Measurements from ENCODE around the gene NLRC4.

DNA sequence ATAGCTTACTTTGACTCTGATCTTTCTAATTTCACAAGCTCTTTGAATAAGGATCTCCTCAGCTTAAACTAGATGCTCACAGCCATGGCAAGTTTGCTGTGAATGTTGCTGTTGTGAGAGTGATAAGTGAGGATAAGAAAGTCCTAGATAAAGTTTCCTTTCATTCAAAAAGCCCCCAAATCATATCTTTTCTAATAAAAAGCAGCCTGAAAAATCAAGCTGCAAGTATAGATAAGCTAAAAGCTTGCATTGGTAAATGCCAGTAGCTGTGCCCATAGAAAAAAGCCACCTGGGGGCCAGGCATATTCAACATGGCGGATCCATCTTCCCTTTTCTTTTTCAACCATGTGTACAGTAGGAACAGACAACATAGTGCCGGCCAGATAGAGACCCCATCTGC lies 4.3 kb downstream of the NLRC4 start:
- TF ChIP-seq, protein P1, sequence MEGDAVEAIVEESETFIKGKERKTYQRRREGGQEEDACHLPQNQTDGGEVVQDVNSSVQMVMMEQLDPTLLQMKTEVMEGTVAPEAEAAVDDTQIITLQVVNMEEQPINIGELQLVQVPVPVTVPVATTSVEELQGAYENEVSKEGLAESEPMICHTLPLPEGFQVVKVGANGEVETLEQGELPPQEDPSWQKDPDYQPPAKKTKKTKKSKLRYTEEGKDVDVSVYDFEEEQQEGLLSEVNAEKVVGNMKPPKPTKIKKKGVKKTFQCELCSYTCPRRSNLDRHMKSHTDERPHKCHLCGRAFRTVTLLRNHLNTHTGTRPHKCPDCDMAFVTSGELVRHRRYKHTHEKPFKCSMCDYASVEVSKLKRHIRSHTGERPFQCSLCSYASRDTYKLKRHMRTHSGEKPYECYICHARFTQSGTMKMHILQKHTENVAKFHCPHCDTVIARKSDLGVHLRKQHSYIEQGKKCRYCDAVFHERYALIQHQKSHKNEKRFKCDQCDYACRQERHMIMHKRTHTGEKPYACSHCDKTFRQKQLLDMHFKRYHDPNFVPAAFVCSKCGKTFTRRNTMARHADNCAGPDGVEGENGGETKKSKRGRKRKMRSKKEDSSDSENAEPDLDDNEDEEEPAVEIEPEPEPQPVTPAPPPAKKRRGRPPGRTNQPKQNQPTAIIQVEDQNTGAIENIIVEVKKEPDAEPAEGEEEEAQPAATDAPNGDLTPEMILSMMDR (IDR thresholded peaks at IDR 0.05; ENCODE audit: insufficient read depth, low read length, poor library complexity, severe bottlenecking), result no peak
- TF ChIP-seq EZH2phosphoT487 (conservative IDR thresholded peaks at IDR 0.05; ENCODE audit: low read length), result no peak
